HG03060 (cell line): ENCODE measurements around the gene SCN4B.

ENCODE experiments used
- ATAC-seq: cut with Tn5 transposase; IDR thresholded peaks from one replicate; pipeline ENCODE4 v1.9.1; 2021; ENCODE audit warnings: low read depth, moderate number of reproducible peaks; ENCODE audit not compliant: unreplicated experiment

Gene SCN4B

GRCh38 chr11:118105657-118106305 lies 46.8 kb downstream of the SCN4B start:
- ATAC-seq: no peak

- no peak for ATAC-seq
Observed at GRCh38 chr11:118104491-118104890, 48.1 kb downstream of the SCN4B start.

GRCh38 chr11:118102721-118103261 lies 49.8 kb downstream of the SCN4B start:
- ATAC-seq: no peak

GRCh38 chr11:118100691-118101232 lies 51.9 kb downstream of the SCN4B start:
- ATAC-seq: no peak

- no peak for ATAC-seq
Observed at GRCh38 chr11:118099838-118100556, 52.6 kb downstream of the SCN4B start.

- ATAC-seq: no peak
Observed at GRCh38 chr11:118098996-118099837, 53.4 kb downstream of the SCN4B start.

- ATAC-seq: no peak
Observed at GRCh38 chr11:118095967-118096367, 56.7 kb downstream of the SCN4B start.

- no peak for ATAC-seq
Observed at GRCh38 chr11:118095493-118095892, 57.1 kb downstream of the SCN4B start.

GRCh38 chr11:118092907-118093571 lies 59.6 kb downstream of the SCN4B start:
- no peak for ATAC-seq

GRCh38 chr11:118091690-118092089 lies 60.9 kb downstream of the SCN4B start:
- ATAC-seq: no peak

- ATAC-seq: no peak
Observed at GRCh38 chr11:118090545-118091162, 62.0 kb downstream of the SCN4B start.

GRCh38 chr11:118088531-118088930 lies 64.1 kb downstream of the SCN4B start:
- ATAC-seq: no peak

- ATAC-seq: no peak
Observed at GRCh38 chr11:118087931-118088330, 64.7 kb downstream of the SCN4B start.

GRCh38 chr11:118086913-118087768 lies 65.5 kb downstream of the SCN4B start, which contains the start of gene SMIM35:
SMIM35 (minus strand) TSS chr11:118086963; CDS start chr11:118086757, 206 bp downstream.
- ATAC-seq: no peak

GRCh38 chr11:118084656-118085055 lies 68.0 kb downstream of the SCN4B start:
- ATAC-seq: no peak

GRCh38 chr11:118084247-118084646 lies 68.4 kb downstream of the SCN4B start:
- ATAC-seq: no peak
